Measurements from ENCODE around the gene TNFAIP1.

GRCh38 chr17:28363776-28364650 is 28.5 kb downstream of the TNFAIP1 start:
- no peak for TF ChIP-seq CTCF (optimal IDR thresholded peaks at IDR 0.05 in 1 of 3, IDR thresholded peaks at IDR 0.05 in 1 of 3, conservative IDR thresholded peaks at IDR 0.05 in 1 of 3; ENCODE audit: extremely low read depth in 1 of 3, insufficient read depth in 2 of 3, low read length in 3 of 3)
- TF ChIP-seq EZH2 (IDR thresholded peaks at IDR 0.05; ENCODE audit: low read length): no peak
